HEK293 (cell line): ENCODE measurements around the gene ANKRD13A.

ENCODE experiments used
- TRIM28 ChIP-seq: IDR thresholded peaks from 2 replicates; pipeline ENCODE4 v1.6.1; 2011; ENCODE audit warnings: low read length, control low read depth, borderline replicate concordance
- ZNF624 ChIP-seq: fragments of 450-650 bp; formaldehyde crosslinking; IDR thresholded peaks from 2 replicates; pipeline ENCODE4 v1.5.1; 2017; ENCODE audit warnings: missing biosample characterization, missing genetic modification characterization

GRCh38 chr12:109959411-109960093 lies 39.7 kb upstream of the ANKRD13A start:
- TF ChIP-seq TRIM28 (no peak), ZNF624 (tag by site-specific recombination) (no peak)
